Prostate gland (tissue), 2 donors: ENCODE measurements around the gene ZNF200.

Experiments
- CTCF ChIP-seq, 4 experiments: fragments of 200-600 bp in 2 of 4; fragments of 450-650 bp in 2 of 4; sonication (generic) in 2 of 4; IDR thresholded peaks; 1 replicate in 3 of 4; 2 replicates in 1 of 4; pipeline ENCODE4 v1.5.1; 2016 to 2019; ENCODE audit warnings: antibody characterized with exemption in 4 of 4, mild to moderate bottlenecking in 2 of 4, moderate library complexity in 2 of 4
- POLR2A ChIP-seq: fragments of 450-650 bp; IDR thresholded peaks from one replicate; pipeline ENCODE4 v1.6.1; 2016; ENCODE audit warnings: antibody characterized with exemption, mild to moderate bottlenecking
- POLR2AphosphoS5 ChIP-seq: sonication (generic); formaldehyde crosslinking; IDR thresholded peaks from one replicate; pipeline ENCODE4 v1.6.1; 2017; ENCODE audit warnings: antibody characterized with exemption

DNA sequence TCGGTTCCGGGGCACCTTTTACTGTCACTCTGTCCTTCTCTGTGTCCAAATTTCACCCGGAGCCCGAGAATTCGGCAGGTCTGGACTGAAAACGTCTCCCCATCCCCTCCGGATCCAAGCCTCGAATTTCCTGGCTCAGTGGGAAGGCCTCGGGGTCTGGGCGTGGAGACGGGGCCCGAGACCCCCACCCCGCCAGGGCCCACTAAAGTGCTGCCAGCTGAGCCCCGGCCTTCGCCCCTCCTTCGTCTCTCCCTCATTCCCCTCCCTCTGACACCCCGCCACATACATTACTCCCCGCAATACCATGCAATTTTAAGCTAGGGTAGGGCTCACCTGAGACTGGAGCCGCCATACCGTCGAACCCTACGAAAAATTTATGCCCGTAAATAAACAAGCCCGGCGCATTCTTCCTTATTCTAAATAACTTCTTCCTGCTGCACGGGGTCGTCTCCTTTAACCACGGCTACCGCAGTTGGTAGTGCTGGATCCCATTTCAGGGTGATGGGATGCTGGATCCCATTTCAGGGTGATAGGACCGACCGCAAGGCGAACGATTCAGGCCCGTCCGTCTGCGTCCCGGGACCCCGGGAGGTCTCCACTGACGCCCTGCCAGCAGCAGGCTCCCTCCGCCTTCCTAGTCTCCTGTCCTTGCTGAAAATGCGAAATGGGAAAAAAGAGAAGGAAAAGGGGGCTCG is 51.4 kb downstream of the ZNF200 start:
- no peak for TF ChIP-seq CTCF (IDR thresholded peaks at IDR 0.05)
- no peak for TF ChIP-seq POLR2A
- no peak for TF ChIP-seq POLR2AphosphoS5
